HL-60/S4 (cell line): Measurements from ENCODE around the gene DQX1.
"Not testable (repeated sequence)": the region's sequence is repeated elsewhere in the genome, so short reads cannot be mapped to it uniquely, and the experiment has no call there.

Source experiments
- in situ Hi-C: fragments of 300-500 bp; cut with MboI; formaldehyde crosslinking; loops from 2 replicates; pipeline ENCODE4 v1.14.3; 2022; ENCODE audit warnings: low sequenced_read_pairs

The DQX1 gene, protein sequence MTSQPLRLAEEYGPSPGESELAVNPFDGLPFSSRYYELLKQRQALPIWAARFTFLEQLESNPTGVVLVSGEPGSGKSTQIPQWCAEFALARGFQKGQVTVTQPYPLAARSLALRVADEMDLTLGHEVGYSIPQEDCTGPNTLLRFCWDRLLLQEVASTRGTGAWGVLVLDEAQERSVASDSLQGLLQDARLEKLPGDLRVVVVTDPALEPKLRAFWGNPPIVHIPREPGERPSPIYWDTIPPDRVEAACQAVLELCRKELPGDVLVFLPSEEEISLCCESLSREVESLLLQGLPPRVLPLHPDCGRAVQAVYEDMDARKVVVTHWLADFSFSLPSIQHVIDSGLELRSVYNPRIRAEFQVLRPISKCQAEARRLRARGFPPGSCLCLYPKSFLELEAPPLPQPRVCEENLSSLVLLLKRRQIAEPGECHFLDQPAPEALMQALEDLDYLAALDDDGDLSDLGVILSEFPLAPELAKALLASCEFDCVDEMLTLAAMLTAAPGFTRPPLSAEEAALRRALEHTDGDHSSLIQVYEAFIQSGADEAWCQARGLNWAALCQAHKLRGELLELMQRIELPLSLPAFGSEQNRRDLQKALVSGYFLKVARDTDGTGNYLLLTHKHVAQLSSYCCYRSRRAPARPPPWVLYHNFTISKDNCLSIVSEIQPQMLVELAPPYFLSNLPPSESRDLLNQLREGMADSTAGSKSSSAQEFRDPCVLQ

DNA sequence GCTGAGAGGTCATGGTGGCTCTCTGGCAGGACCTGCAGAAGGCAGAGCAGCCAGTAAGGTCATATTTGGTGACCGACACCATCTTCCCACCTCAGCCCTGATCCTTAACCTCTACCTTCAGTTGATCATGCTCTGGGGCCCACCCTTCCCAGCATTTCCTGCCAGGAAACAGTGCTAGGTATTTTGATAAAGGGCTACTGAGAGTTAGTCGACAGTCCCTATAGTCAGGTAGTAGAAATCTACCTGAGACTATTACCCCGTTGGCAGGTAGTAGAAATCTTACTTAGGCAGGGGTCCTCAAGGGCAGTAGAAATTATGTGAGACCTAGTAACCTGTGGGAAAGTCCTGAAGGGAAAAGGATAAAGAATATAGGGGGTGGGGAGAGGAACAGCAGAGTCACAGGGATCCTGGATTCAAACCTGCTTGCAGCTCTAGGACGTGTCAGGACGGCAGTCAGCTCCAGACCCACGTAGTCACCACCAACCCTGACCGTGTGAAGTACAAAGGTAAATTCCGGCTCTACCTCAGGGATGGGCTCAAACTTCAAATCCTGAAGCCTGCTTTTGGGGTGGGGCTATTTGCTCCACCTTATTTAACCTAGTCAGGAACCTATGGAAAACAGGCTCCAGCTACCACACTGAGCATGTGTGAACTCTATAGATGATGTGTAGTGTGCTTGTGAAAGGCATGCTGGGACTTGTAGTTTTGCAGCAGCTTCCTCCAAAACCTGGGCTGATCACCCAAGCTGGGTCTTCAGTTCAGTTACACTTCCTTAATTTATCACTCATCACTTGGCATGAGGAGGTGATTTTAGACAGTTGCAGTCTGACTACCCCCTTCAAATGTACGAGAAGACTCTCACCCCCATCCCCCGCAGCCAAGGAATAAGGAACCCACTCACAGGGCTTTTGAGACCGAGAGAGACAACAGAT lies at the start of gene DQX1:
Gene DQX1, minus strand, starts transcription at position 515 of the 932 bp plus-strand sequence. Its CDS starts 502 bp downstream, at position 13.
- in situ Hi-C loops: no loop called here

DNA sequence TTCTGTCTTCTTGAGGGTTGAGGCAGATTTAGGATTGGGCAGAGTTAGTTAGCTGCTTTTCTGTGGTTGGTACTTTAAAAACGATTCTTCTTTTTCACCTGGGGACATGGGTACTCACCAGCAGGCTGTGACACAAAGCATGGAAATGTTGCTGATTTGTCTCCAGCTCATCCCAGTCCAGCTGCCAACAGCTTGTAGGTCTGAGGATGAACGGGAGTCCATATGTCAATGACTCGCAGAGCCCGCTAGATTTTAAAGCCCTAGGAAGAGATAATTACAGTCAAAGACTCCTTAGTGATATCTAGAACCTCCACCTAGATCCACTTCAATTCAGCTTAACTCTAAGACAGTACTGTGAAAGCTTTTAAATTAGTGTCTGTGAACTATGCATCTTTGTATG lies 49.3 kb upstream of the DQX1 start:
- in situ Hi-C loops: no loop called here

DNA sequence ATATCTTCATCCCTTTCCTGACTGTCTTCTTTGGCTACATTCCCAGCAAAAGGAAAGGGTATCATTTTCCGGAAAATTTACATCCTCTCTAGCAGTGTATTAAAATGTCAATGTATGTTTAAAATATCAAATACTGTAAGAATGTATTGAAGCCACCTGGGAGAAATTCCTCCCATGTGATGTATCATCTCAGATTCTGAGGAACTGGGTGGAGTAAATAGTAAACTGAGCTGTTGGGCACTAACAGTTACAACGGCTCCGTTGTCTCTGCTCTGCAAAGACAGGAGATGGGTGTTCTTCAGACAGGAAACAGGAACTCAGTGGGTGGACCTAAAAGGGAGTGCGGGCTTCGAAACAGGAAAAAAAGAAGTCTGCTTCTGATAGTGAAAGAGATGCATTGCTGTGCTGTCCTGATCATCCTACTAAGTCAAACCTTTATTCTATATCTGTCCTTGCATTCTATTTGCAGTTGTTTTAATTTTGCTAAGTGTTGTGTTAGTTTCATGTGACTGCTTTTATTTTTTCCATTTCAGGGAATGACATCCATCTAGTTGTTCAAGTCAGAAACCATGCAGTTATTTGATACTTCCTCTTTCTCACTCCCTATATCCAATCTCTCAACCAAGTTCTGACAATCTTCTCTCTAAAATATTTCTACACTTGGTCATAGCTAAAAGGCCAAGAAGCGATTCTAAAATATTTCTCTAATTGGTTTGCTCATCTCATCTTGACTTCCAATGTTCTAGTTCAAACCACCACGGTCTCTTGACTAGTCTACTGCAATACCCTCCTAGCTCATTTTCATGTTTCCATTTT lies 47.9 kb upstream of the DQX1 start:
- in situ Hi-C loops: no loop called here

DNA sequence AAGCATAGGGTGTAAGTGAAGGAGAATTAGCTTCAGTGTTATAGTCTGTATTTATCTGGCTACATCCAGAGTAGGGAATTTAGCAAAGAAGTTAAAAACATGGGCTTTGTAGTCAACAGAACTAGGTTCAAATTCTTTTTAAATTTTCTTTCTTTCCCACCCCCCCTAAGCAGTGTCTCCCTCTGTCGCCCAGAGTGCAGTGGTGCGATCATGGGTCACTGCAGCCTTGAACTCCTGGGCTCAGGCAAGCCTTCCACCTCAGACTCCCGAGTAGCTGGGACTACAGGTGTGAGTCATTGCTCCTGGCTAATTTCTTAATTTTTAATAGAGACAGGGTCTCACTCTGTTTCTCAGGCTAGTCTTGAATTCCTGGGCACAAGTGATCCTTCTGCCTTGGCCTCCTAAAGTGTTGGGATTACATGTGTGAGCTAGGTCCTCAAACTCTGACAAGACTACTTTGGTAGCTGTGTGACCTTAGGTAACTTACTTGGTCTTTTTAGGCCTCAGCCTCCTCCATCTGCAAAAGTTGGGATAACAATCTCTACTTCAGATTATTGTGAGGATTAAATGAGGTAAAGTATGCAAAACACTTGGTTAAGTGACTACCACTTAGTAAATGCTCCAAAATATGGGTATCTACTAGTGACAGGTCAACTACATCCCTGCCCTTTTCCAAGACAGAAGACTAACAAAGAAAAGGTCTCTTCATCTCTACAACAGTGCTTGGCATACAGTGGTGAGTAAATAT lies 46.3 kb upstream of the DQX1 start:
- in situ Hi-C loops: no loop called here

- in situ Hi-C loops: no loop called here
Measured at GRCh38 chr2:74571058-74571457, 45.0 kb upstream of the DQX1 start.

- in situ Hi-C loops: no loop called here
Measured at GRCh38 chr2:74569686-74570085, 43.7 kb upstream of the DQX1 start.

DNA sequence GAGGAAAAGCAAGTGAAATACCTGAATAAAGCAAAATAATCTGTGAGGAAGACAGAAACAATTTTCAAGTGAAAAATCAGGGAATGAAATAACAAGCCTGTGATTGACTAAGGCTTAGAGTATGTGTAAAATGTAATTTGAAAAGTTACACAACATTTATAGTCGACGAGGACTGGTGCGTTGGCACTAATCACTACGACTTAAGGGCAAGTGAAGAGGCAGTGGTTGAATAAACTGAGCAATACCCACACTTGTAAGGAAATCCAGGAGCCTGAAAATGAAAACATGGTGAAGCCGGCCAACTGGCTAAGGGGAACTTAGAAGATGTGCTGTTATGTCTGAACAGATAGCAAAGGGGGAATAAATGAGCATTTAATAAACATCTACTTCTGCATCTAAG lies 41.9 kb upstream of the DQX1 start:
- in situ Hi-C loops: no loop called here

DNA sequence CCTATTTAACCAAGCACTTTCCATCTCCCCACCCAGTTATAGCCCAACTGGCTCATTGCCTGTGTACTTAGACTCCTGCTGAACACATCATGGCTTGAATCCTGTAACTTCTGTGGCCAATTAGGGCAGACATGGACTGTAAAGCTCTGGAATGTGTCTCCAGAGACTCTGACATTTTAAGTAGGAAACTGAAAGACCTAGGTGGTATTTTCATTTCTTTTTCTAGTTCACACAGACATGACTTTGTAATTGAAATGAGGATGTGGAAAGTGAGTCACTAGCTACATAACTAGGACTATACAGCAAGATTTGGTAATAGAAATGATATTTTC lies 40.7 kb upstream of the DQX1 start:
- in situ Hi-C loops: no loop called here

DNA sequence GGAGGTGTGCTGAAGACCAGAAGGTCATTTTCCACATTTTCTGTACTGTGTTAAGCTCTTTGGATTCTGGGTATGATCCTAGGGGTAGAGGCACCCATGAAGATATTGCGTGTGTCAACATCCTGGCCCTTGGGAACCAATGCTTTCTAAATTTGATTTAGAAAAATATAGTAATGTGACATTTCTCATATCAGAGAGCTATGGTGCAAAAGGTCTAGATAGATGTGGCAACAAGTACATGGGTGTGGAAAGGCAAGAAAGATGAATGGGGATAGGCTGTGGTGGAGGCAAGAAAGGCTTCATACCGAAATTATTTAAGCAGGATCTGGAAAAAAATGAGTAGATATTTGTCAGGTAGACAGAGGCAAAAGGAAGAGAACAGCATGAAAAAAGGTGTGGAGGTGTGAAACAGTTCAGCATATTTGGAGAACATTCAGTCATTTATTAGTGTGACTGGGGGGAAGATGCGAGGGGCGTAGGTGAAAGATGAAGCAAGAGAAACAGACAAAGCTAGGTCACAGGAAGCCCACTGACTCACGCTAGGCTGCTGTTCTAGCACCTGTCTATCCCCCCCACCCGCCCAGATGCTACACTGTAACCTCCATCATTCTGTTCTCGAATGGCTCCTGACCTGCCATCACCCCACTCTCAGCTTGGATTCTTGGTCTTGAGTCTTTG lies 40.2 kb upstream of the DQX1 start:
- in situ Hi-C loops: no loop called here

GRCh38 chr2:74564222-74564621 lies 38.2 kb upstream of the DQX1 start:
- in situ Hi-C loops: no loop called here

DNA sequence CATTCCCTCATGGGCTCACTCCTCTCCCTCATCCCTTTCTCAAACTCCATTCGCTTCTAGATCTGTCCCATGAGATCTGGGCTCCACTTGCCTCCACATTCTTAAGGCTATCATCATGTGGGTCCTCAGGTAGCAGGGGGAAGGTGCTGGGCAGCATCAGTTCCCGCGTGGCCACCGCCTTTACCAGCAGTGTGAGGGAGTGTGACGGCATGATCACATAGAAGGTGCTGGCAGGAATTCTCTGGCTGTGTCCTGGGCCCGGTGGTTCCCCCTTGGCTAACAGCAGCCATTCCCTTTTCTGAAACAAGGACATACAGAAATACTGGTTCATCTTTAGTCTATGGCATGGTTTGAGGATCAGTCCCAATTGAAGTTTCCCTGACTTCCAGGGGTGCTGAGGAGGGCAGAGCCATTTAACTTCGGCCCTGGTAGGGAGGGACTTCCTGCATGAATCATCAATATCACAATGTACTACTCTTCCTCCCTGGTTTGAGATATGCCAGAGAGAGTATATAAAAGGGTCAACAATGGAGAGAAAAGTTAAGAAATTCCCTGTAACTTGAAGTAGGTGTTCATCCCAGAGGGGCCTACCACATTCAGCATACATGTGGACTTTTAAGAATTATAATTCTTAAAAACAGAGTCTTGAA lies 36.2 kb upstream of the DQX1 start:
- in situ Hi-C loops: no loop called here

DNA sequence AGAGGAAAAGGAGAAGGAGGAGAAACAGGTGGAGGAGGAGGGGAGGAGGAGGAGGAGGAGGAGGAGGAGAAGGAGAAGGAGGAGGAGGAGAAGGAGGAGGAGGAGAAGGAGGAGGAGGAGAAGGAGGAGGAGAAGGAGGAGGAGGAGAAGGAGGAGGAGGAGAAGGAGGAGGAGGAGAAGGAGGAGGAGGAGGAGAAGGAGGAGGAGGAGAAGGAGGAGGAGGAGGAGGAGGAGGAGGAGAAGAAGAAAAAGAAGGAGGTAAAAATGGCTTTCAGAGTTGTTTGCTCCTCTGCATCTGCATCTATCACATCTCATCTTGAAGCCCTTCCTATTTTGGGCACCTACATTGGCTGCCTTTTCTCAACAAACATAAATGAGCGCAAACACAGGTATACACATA lies 35.0 kb upstream of the DQX1 start:
- in situ Hi-C loops: not testable (repeated sequence)

DNA sequence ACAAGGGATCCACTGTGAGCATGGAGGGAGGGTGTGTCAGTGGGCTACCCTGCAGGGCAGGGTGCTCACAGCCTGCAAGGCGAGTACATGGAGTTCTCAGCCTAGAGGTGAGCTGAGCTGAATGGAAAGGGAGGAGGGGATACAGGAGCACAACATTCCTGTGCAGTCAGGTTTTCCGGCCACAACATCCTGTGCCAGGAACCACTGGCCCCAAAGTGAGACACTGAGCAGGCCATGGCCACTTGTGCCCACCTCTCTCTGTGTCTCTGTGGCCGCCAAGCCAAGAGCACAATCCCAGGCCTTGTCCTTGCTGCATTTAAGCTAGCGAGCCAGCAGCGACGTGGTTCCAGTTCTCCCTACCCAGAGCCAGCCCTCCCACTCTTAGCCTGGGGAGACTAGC lies 34.6 kb upstream of the DQX1 start:
- in situ Hi-C loops: no loop called here

DNA sequence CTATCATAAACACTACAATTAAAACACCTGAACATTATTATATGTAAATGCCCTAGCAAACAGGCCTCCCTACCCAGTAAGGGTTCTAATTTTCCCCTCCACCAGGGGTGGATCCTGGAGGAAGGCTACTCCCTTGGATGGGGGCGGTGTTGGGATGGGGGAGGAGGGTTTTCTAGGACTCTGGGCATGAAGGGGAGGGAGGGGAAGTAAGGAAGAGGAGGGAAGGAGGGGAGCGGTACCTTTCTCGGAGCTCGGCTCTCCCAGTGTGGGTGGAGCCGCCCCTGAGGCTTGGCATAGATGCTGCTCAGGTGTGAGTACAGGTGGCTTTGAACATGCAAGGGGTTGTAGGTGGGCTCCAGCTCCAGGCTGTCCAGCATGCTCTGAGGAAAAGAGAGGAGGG lies 33.9 kb upstream of the DQX1 start:
- in situ Hi-C loops: no loop called here

DNA sequence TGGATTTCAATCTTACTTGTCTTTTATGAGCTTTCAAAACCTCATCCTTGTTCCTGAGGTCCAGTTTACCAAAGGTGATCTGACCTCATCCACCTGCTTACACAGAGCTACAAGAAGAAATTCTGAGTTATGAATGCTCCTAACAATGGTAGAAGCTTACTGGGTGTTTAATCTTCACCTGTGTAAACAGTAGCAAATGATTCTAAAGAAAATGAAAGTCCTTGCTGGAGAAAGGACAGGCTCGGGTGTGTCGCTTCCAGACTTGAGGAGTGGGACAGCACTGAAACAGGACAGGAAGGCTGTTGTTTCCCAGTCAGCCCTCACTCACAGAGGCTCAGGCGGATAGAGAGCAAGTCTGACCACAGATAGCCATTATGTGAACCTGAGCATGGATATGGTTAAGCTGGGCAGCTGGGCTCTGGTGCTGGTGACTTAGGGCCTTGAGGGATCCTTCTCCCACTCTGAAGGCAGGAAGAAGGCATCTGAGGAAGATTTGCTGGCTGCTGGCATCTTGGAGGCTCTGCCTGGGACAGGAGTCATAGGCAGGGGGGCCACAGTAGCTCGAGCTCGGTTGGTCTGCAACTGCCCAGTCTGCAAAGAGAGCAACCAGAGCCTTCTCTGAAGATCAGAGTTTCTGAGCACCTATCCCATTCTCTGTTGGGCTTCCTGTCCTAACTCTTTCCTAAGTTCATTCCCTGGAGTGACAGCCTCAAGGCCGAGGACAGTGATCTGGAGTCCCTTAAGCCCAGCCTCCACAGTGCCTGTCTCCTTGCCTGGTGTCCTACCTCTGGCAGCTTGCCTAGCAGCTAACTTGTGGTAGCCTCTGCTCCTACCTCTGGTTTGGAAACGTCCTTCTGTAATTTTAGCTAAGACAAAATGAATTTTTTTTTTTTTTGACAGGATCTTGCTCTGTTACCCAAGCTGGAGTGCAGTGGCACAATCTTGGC lies 32.5 kb upstream of the DQX1 start:
- in situ Hi-C loops: no loop called here

- in situ Hi-C loops: no loop called here
Measured at GRCh38 chr2:74556831-74557370, 30.9 kb upstream of the DQX1 start.

DNA sequence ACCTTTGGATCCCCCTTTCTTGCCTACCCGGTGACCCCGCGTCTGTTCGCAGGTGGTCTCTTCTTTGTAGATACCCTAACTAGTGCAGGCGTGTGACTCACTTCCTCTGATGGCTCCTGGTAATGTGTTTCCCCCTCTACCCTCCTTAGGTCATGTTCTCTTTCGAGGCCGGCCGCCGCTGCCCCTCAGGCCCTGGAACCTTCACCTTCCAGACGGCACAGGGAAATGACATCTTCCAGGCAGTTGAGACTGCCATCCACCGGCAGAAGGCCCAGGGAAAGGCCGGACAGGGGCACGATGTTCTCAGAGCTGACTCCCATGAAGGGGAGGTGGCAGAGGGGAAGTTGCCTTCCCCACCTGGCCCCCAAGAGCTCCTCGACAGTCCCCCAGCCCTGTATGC lies 30.1 kb upstream of the DQX1 start:
- in situ Hi-C loops: no loop called here
